GM21576 (cell line): ENCODE measurements around the gene RFC4.
"Not testable (repeated sequence)": the region's sequence is repeated elsewhere in the genome, so short reads cannot be mapped to it uniquely, and the experiment has no call there.

Experiments used
- ATAC-seq: cut with Tn5 transposase; IDR thresholded peaks from one replicate; pipeline ENCODE4 v1.9.1; 2021; ENCODE audit warnings: mild to moderate bottlenecking, moderate library complexity; ENCODE audit not compliant: unreplicated experiment

Gene RFC4

GRCh38 chr3:186825294-186825821, 19.1 kb upstream of the RFC4 start:
- ATAC-seq, result no peak

DNA sequence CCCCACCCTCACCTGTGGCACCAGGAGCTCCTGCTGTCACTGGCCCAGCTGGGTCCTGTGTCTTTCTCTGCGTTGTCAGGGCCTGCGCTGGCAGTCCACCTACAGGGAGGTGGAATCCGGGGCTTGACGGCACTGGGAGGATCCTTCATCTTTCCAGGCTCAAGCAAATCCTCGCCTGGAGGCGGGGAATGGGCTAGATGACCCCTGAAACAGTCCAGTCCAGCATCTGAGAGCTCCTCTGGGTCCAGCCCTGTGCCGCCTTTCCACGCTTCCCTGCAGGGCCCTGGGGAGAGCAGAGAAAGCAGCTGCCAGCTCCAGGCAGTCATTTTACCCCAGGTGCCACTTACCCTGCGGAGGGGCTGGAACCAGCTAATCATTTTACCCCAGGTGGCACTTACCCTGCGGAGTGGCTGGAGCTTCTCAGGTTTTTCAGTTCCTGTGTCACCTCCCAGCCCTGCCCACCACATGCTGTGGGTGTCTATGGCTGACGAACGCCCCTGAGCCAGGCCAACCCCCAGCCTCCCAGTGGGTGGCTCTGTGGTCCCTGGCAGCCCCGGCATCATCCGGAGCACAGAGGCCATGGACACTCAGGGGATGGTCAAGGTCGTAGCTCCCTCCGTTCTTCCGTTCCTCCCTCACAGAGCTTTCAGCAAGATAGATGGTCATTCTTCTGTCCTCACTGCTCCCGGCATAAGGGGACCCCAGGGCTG, 18.3 kb upstream of the RFC4 start:
- no peak for ATAC-seq

DNA sequence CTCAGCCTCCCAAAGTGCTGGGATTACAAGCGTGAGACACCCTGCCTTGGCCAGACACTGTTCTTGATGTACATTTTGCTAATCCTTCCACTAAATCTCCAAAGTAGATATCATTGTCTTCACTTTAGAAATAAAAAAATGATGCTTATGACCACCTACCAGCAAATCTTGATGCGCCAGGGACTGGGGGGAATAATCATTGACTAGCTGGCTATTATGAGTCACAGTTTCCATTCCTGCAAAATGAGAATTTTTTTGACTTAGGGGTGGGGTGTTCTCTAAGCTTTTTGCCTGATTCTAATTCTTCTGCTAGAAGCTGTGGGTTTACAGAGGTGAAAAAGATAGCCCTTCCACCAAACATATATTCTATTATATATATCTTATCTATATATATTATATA, 17.1 kb upstream of the RFC4 start:
- no peak for ATAC-seq

DNA sequence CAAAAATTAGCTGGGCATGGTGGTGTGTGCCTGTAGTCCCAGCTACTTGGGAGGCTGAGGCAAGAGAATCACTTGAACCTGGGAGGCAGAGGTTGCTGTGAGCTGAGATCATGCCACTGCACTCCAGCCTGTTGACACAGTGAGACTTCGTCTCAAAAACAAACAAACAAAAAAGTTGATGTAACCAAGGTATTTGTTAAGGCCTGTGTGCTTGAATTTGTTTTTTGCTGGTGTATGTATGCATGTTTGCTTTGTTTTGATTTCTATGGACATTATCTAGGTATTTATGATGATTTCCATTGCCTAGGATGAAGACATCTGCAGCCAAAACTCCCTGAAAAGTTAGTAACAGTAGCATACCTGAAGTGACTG, 16.1 kb upstream of the RFC4 start:
- not testable (repeated sequence) for ATAC-seq

DNA sequence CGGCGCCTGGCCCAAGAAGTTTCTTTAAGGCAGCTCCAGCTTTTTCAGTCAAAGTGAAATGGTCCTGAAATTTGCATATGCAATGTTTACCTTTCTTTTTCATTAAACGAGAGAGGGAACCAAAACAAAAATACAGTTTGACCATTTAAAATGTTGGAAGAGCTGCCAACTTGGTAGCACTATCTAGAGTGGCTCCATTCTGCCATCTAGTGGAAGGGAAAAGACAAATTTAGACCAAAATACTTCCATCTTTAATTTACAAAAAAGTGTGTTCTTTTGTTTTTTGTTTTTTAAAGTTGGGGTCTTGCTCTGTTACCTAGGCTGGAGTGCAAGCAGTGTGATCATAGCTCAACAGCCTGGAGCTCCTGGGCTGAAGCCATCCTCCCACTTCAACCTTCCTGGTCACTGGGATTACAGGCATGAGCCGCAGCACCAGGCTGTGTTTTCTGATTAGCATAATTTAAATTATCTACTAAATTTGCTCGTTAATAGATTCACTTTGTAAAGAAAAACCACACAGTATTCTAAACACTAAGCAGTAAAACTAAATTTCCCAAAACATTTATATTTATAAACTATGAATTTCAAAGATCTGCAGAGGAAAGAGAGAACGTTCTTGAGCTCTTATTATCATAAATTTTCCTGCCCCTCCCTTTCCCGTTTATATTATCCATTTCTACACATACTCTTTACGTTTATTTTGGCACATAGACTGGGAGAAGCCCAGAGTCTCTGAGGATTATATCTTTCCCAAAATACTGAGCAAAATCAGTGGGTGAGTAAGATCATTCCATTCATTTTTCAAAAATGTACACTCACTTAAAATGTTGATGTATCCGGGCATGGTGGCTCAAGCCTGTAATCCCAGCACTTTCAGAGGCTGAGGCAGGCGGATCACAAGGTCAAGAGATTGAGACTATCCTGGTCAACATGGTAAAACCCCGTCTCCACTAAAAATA, 15.4 kb upstream of the RFC4 start:
- ATAC-seq, result no peak

DNA sequence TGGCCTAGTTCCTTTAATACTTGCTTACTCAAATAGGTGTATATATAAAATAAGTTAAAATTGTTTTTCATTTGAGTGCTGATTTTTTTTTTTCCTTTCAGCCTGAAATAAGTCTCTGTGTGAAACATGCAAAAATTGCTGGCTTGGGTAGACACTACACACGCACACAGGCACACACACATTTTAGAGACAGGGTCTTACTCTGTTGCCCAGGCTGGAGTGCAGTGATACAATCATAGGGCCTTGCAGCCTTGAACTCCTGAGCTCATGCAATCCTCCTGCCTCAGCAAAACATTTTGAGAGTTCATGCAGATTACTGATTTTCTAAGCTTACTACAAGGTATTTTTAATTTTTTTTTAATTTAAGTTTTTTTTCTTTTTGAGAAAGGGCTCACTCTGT, 12.7 kb upstream of the RFC4 start:
- ATAC-seq, result no peak

DNA sequence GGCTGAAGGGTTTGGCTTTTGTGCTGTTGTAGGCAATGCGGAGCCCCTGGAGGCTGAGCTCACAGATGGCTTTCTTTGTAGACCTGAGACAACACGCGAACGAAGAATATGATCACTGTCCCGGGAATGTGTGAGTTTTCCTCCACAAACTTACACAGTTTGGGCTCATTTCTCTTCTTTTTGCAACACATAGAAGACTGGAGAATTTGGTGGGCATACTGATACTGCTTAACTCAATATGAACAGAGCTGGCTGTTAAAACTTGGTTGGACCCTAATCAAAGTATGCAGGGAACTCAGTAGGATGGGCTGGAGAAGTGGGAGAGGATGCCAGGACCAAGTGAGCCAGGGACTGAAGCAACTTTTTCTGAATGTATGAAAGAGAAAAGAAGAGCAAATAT, 12.2 kb upstream of the RFC4 start:
- ATAC-seq, result no peak

DNA sequence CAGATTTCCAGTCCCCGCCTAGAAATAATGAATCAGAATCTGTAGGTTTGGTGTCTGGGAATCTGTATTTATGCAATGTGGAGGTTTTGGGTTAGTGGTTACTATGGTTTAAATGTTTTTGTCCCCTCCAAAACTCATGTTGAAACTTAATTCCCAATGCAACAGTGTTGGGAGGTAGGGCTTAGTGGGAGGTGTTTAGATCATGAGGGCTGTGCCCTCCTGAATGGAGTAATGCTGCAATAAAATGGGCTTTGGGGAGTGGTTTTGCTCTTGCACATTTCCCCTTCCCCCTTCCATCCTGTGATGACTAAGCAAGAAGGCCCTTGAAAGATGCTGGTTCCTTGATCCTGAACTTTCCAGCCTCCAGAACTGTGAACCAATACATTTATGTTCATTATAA, 9.2 kb upstream of the RFC4 start:
- no peak for ATAC-seq

GRCh38 chr3:186814100-186814499, 7.8 kb upstream of the RFC4 start:
- no peak for ATAC-seq

DNA sequence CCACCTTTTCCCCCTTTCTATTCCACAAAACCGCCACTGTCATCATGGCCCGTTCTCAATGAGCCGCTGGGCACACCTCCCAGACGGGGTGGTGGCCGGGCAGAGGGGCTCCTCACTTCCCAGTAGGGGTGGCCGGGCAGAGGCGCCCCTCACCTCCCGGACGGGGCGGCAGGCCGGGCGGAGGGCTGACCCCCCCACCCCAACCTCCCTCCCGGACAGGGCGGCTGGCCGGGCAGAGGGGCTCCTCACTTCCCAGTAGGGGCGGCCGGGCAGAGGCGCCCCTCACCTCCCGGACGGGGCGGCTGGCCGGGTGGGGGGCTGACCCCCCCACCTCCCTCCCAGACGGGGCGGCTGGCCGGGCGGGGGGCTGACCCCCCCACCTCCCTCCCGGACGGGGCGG, 5.0 kb upstream of the RFC4 start:
- ATAC-seq, result not testable (repeated sequence)

GRCh38 chr3:186810336-186810996, 4.2 kb upstream of the RFC4 start:
- no peak for ATAC-seq

- no peak for ATAC-seq
Measured at GRCh38 chr3:186807231-186807630, 949 bp upstream of the RFC4 start.

DNA sequence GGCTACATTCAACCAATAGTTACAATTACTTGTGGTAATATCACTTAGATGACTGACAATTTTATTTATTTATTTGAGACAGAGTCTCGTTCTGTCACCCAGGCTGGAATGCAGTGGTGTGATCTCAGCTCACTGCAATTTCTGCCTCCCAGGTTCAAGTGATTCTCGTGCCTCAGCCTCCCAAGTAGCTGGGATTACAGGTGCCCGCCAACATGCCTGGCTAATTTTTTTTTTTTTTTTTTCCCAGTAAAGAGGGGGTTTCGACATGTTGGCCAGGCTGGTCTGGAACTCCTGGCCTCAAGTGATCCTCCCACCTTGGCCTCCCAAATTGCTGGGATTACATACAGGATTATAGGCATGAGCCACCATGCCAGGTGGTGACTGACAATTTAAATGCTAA, 2.8 kb downstream of the RFC4 start:
- ATAC-seq, result not testable (repeated sequence)

GRCh38 chr3:186802701-186803100, 3.6 kb downstream of the RFC4 start:
- no peak for ATAC-seq

DNA sequence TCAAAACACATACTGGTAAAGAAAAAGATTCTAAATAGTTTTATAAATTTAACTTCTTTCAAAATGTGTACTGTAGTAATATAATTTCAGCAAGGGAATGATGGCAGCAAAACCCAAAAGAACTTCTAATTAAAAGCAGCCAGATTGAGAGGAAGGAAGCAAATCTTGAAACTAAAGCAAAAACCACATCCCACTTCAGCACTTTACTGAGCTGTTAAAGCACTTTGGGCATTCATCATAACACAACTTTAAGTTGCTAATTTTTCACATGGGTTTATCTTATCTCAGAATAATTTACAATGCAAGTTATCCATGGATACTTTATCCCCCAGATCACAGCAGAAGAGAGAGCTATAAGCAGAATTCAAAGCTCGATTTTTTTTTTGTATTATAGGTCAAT, 6.0 kb downstream of the RFC4 start:
- no peak for ATAC-seq

DNA sequence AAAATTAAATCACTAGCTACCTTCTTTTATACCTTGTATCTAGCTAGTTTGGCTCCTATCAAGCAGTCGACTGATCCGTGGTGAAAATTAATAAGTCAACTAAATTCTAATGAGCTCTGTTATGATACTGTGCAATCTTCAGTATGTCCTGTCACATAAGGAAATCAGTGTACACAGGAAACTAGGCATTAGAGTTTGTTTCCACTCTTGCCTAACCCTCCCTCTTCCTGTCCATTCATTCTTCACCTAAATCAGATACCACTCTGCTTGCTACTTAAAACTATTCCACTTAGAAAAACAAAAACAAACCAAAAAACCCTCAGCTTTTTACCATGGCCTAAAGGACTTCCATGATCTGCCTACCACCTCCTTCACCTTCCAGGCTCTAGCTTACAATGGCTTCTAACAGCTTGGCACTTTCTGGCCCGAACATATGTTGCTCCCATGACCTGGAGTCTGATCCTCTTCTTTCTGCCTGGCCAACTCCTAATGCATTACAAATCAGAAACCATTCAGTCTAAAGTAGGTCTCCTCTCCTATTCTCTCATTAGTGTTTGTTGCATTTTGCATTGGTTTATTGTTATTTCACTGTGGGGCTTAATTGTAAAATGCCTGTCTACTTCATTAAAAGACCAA, 7.9 kb downstream of the RFC4 start:
- no peak for ATAC-seq

GRCh38 chr3:186790261-186790981, 15.9 kb downstream of the RFC4 start:
- ATAC-seq, result no peak

DNA sequence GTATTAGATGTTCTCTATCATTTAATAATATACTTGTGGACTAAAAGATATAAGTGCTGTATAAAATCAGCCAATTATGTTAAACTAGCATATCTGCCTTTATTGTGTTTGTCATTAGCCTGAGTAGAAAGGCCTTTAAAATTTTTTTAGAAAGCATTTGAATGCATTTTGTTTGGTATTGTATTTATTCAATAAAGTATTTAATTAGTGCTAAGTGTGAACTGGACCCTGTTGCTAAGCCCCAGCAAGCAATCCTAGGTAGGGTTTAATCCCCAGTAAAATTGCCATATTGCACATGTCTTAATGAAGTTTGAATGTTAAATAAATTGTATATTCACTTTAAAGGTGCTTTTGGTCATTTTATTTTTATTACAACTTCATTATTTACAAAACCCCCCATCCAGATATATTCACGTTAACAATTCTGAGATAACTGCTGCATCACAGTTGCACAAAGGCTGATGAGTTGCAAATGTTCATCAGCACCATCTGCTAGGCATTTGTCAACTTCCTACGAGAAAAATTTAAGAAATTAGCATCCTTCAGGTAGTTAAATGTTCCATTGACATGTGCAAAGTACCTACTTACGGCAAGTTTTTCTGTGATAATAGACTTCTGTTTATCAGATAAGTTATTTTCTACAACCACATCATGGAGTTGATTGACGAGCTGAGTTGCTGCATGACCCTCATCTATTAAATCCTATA, 16.6 kb downstream of the RFC4 start:
- ATAC-seq, result no peak

- no peak for ATAC-seq
Measured at GRCh38 chr3:186788482-186789370, 17.6 kb downstream of the RFC4 start.
